Non-pigmented ciliary epithelial cell (primary cell): ENCODE data around the gene RNF151.

ENCODE experiments used
- DNase-seq: peaks from one replicate; pipeline ENCODE4 v3.0.0-alpha.2; 2010; ENCODE audit warnings: low read depth

Gene RNF151

DNA sequence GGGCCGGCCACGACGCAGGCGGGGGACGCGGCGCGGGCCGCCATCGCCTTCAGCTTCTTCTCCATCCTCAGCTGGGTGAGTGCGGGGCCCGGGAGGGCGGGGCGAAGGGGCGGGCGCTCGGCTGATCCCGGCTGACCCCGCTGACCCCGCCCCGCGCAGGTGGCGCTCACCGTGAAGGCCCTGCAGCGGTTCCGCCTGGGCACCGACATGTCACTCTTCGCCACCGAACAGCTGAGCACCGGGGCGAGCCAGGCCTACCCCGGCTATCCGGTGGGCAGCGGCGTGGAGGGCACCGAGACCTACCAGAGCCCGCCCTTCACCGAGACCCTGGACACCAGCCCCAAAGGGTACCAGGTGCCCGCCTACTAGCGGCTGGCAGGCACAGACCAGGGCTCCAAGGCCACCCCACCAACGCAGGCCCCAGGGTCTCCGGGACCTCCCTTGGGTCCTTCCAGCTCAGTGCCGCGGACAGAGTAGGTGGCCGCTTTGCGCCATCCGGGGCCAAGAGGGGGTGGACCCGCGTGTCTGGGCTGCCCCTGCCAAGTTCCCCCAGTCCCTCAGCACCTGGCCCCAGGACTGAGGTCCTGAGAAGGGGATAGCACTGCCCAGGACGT is 26.2 kb downstream of the RNF151 start:
- DNase-seq: no peak

DNA sequence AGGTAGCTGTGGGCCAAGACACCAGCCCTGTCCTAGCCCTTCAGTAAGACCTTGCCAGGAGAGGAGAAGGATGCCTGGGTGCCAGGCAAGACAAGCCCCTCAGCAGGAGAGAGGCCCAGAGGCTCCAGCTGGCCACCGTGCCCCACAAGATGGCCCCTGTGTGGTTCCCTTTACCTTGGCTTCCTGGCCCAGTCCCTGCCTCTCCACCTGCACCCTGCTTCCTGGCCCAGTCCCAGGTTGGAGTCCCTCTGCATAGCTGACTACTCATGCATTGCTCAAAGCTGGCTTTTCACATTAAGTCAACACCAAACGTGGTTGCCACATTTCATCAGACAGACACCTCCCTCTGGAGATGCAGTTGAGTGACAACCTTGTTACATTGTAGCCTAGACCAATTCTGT is 27.1 kb downstream of the RNF151 start:
- no peak for DNase-seq

DNA sequence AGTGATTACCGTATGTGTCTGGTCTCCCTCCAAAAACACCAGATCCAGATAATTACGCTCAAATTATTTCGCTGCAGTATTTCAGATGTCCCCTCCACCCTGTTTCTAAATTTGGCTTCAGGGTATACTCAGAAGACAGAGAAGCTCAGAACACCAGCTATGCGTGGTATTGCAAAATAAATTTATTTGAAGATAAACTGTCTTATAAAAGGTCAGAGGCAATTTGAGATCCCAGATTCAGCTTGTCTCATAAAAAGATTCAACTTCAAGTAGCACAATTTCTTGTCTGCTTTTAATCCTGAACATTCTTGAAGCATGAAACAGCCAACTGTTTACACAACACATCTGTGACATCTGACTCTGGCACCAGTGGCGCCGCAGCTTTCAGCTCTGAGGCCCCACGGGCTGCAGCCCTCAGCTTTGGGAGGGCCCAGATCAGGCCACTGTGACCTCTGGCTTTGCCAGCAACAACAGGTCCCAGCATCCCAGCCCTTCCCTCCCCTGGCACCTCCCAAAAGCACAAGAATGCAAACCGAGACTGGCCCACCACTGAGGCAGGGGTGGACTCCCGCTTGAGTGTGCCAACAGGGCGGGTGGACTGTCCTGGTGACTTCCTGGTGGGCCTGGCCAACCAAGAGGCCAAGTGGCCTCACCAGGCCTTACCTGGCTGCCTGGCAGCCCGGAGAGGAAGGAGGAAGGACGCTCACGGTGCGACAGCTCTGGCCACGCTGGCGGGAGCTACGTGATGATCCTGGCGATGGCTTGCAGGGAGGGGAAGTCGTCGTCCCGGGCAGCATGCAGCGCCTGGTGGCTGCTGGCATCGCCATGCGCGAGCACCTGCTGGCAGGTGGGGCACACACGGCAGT is 31.1 kb downstream of the RNF151 start:
- DNase-seq: no peak

DNA sequence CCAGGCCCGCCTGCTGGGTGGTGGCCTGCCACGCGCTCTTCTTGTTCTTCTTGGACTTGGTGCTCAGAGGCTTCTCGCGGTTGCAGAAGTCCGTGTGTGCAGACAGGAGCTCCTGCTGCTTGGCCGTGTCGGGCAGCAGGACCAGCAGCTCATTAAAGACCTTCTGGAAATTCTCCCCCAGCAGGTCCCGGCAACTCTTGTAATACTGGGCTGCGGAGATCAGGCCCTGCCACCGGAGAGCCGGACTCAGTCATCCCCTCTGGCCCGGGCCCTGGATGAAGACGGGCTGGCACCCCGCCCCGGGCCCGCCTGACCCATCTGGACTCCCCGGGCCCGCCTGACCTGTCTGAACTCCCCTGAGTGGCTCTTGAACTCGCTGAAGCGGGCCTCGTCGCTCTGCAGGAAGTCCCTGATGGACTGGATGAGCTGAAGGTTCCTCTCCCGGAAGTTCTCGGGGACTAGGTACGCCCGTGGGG is 31.7 kb downstream of the RNF151 start:
- no peak for DNase-seq

DNA sequence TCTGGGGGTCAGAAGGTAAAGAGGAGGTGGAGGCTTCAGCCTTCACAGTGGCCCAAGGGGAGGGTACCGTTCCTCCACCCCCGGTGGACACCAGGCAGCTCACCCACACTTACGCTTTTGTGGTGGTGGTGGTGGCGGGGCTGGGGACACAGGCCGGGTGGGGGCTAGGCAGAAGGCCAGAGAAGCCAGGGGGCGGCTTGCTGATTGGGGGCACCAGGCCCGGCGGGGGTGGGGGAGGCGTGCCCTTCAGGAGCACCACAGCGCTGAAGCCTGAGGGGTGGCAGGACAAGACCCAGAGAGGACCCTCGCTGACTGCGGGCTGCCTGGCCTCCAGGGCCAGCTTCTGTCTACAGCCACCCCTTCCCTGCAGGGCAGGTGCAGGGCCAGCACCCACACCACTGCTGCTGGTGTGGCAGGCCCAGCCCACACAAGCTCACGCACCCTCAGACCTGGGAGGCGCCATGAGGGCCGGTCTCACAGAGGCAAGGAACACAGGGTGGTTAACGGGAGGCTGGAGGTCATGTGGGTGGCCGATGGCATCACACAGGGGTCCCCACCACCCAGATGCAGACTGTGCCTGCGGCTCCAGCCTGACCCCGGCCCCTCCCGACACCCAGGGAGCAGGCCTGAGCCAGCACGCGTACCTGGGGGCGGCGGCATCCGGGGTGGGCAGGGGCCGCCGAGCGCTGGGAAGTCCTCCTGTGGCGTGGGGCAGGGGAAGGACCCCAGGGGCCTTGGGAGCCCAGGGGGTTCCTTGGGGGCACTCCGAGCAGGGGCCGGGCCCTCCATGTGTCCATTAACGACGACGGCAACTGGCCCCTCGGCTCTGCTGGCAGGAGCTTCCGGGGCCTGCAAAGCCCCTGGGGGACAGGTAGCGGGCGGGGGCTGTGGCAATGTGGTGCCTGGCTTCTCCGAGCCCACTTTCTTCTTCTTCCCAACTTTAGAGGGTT is 32.5 kb downstream of the RNF151 start:
- DNase-seq: no peak

DNA sequence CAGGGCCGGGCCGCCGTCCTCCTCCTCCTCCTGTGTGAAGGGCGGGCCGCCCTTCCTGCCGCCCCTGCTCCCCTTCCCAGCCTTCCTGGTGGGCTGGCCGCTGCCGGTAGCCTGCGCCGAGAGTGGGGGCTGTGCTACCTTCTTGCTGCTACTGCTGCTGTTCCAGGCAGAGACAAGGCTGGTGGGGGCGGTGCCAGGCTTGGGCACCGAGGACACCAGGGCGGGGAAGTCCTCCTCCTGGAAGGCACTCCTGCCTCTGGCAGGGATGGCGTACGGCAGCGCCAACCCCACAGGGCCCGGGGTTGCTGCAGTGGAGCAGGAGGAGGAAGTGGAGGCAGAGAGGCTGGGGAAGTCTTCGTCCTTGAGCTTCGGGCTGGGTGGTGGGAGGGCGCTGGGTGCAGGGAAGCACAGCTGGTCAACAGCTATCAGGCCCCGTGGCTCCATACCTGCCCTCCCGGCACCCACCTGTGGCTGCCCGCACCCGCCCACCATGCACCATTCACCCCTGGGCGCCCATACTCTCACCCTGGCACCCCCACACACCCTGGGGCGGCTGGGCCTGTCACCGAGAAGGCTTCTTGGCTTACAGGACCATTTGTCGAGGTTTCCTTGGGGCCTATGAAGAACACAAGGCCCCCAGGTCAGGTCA is 33.3 kb downstream of the RNF151 start:
- no peak for DNase-seq

DNA sequence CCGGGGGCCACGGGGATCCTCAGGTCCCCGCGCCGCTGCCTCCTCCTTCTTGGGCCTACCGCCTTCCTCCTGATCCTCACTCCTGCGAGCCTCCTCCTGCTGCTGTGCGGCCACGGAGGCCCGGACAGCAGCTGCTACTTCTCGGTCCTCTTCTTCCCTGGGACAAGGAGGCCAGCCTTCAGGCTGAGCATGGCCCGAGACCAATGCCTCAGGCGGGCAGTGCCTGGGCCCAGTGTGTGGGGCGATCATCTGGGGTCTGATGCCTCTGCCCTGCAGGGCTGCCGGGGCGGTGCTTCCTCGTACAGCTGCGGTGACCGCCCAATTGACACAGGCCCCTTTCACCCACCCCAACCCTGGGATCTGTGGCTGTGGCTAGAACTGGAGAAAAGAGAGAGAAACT is 34.4 kb downstream of the RNF151 start:
- no peak for DNase-seq

DNA sequence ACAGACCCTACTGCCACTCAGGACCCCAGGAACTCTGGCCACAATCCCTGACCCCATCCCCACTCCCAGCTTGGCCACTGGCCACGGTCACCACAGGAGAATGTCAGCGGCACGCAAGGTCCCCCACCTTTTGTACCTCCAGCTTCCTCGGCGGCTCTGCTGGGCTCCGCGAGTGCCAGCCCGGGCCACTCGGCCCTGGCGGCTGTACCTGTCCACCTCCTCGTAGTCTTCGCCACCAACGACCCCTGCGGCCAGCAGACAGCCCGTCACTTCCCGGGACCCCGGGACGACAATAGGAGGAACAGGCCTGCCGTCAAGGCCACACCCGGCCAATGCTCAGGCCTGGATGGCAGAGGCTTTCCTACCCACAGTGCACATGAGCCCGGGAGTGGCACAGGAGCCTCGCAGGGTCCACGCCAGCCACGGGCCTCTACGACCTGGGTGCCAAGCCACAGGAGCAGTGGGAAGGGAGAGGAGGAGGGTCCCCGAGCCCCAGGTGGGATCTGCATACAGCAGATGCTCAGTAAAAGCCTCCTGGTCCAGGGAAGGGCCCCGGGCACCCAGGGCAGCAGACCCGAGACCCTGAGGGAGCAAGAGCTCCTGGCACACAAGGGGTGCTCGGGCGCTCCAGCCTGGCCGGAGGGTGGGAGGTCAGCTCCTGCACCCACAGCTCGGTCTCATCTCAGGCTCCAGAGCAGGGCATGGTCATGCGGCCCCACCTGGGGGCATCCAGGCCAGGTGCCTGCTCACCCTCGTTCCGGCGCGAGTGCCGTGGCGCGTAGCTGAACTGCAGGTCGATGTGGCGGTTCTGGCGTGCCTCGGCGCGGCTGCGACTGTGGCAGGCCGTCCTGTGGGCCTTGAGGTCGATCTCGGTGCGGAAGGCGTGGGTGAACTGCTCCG is 35.0 kb downstream of the RNF151 start:
- no peak for DNase-seq

DNA sequence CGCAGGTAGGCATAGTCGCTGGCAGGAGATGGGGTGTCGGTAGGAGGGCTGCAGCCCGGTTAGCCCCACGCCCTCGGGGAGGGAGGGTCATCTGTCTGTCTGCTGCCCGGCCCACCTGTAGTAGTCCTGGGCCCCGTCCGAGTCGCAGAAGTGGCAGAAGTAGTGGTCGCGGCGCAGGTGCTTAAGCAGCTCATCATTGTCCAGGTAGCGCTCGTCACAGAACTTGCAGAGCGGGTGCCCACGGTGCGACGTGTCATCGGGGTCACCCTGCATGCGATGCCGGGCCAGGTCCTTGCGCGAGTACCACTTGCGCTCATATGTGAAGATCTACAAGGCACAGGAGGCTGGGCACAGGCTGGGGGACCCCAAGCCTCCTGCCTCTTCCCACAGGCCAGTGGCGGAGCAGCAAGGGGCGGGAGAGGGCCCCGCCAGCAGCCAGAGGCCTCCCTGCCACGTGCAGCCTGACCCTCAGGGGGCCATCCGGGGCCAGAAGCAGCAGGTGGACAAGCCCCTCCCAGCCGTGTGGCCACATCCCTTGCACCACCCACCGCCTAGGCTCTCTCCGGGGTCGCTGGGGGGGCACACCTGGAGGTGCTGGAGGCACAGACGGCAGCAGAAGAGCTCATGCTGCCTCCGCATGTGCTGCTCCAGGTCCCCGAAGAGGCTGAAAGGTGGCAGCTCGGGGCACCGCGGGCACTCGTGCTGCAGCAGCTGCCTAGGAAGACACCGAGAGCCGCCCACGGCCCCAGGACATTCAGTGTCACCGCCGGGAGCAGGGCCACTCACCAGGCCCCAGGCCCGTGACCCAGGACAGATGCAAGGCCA is 36.0 kb downstream of the RNF151 start:
- DNase-seq: no peak

DNA sequence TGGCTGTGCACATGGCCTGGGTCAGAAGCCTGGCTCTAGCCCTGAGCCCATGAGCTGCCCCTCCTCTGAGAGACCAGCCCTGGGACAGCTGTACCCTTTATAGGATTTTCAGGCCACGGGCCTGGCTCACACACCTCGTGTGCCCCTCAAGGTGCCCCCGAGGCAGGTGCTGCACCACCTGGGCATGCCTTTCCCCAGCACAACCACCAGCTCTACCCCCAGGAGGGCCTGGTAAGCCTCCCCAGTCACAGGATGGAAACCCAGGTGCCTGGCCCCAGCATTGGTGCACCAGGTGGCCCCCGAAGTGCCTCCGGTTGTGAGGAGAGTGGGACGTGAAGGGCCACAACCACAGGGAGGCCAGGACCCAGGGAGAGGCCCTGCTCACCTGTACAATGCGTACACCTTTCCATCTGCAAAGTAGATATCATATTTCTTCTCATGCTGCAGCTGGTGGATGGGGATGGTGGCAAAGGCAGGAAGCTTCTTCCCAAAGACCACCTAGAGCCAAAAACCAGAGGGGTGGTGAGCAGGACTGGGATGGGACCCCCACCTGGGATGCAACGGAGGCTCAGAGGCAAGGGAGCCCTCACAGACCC is 36.7 kb downstream of the RNF151 start:
- no peak for DNase-seq

DNA sequence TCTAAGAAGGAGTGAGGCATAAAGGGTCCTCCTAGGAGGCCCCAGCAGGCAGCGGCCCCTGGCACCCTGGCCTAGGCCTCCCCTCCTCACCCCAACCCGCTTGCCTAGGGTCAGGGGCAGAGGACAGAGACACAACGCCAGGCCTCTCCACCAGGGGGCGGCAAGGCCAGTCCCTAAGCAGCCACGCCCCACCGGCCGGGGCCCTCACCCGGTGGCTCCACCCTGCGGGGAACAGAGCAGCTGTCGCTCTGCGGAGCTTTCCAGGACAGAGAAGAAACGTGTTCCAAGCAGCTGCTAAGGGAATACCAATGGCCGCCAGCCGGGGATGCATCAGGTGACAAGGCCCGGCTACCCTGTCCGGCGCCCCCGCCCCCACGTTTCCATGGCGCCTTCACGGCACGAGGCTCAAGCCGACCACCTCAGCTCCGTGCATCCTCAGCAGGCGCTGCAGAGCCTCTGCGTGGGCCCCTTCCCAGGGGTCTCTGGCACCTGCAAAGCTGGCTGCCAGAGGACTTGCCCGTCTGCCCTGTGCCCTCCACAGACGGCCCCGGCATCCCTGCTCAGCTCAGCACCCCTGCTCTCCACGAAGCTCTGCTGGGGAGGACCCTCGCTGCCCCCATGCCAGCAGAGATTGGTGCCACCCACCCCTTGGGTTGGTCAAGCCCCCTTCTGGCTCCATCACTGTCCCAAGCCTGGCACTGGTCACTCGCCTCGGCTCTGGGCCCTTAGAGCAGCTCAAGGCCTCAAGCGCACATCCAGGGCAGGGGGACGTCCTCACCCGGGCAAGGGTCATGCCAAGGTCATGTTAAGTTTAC is 37.4 kb downstream of the RNF151 start:
- no peak for DNase-seq

DNA sequence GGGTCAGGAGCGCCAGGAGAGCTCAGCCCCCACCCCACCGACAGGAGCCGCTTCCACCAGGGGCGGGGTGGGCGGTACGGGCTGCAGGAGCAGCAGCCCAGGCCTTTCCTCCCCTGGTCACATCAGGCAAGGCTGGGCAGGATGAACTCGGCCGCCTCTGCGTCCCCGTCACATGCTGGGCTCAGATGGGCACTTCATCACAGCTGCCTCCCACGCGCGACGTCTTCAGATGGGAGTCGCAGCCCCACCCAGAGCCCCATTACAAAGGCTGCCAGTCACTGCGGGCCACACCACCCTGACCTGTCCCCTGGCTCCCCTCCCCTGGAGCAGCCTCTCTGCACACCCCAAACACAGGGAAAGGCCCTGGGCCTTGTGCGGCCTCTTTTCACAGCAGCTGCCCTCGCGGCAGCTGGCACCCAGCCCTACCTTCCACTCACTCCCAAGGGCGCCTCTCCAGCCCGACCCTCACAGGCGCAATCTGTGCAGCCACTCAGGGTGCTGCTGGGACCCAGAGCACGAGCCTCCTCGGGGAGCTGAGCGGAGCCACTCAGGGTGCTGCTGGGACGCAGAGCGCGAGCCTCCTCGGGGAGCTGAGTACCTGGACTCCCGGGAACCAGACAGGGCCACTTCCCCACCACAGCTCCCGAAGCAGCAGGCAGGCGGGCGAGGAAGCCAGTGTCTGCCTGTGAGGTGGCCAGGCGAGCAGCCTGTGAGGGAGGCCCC is 38.3 kb downstream of the RNF151 start:
- no peak for DNase-seq

DNA sequence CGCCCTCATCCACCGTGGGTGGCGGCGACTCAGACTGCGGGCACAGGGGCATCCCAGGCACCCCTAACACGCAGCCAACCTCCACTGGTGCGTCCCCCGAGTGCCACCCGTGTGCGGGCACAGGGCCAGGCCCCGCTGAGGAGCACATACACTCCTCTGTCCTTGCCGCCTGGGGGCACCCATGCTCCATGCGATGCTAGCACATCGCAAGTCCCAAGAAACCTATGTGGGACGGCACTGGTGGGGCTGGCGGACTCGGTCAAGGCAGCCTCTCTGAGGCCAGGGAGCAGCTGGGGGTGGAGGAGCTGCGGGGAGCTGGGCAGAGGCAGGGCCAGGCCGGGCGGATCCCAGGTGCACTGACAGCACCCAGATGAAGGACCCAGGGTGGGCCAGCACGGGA is 39.0 kb downstream of the RNF151 start:
- DNase-seq: no peak

DNA sequence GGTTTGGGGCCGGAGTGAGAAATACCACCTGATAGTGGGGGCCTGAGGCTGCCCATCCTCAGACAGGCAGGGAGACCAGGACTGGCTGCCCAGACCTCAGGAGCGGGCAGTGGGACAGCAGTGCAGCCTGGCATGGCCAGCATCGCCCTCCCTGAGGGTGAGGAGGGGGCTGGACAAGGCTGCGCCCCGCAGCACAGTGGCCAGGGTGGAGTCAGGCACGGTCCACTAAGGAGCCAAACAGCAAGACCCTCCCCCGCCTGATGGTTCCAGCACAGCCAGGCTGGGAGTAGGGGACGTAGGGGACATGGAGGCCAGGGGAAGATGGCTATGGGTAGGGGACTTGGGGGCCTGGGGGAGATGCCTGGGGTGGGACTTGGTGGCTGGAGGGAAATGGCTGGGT is 39.7 kb downstream of the RNF151 start:
- DNase-seq: no peak

DNA sequence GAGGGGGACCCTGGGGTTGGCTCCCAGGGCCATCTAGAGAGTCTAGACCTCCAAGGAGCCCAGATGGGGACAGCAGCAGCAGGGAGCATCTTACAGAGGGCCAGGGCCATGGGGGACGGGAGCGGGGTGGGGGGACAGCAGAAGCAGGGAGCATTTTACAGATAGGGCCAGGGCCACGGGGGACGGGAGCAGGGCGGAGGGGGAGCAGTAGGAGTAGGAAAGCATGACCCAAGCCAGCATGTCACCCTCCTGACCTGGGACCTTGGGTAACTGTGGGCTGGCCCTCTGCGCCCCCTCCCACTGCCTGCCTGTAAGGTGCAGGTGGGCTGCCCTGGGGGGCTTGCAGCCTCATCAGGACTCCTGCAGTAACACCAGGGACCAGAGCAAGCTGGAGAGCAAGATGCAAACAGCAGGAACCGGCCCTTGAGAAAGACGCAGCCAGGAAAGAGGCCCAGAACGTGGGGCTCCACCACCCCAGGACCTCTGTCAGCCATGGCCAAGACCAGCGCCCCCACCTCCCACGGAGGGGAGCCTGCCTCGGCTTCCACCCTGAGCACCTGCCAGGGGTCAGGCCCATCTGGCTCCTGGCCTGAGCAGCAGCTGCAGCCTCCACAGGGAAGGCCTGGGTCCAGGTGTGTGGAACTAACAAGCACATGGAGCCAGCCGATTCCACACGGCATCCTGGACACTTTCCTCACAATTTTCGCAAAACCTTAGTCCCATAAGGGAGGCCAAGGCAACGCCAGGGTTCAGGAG is 40.6 kb downstream of the RNF151 start:
- no peak for DNase-seq

DNA sequence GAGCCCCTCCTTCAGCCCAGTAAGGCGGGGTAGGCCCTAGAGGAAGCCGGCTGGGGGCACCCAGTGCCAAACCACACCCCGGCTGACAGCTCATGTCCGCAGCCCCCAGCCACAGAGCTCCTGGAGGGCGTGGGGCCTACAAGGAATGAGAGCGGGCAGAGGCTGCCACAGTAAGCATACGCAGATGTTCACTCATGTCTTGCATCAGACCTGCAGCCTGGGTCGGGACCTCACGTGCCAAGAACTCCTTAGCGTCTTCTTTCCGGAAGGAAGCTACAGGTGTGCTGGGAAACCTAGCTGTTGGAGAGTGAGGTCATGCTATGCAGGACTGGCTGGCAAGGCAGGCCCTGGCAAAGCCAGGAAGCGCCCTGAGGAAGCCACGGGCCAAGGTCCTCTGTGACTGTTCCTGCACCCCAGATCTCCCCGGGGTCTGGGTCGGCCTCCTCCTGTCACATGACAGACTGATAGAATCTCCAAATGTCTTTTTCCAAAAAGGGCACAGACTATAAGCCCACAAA is 41.4 kb downstream of the RNF151 start:
- no peak for DNase-seq

DNA sequence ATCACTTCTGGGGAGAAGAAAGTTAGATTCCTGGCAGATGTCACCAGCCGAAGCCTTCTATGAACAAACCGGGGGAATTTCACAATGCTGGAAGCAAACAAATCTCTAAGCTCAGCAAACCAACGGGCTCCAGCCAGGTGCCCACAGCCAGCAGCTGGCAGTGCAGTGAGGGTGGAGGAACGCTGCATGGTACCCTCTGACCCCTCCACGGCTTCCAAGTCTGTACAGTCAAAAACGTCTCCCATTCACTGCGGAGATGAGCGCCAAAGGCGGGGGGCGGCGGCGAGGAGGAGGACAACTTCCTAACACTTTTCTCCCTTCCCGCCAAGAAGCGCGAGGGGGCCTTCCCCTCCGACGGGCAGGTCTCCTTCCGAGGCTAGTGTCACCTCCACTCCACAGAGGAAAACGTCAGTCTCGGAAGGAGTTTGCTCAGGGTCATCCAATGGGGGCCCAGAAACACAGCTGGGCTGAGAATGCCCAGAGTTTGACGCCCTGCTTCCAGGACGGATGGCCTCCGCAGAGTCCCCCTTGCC is 42.0 kb downstream of the RNF151 start:
- DNase-seq: no peak
